ENCODE measurements around the gene KRT82. TPM values are rescaled to one million over a fixed set of nuclear protein-coding genes. Genes with fewer than 3 reads are reported as not detected.

The KRT82 gene
- total and polyA plus RNA-seq, 12 donors: not detected

DNA sequence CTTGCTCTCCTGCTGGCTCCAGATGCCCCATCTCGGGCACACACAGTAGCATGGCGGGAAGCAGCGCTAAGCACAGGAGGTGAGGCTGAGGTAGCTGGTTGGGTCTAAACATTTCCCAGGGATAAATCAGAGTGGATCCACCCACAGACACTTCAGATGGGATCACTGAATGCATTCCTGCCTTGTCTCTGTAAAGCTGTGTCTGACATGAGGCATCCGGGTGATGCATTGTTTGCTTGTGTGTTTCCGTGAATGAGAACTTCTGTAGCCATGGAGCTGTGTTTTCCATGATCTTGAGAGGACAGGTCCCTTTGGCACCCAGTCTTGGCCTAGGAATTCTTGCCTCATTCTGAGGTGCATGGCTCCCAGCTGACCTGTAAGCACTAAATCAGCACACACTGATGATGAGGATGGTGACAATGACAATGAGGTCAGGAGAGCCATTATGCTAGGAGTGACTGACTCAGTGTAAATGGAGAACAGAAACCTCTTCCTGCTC, 34.7 kb upstream of the KRT82 start:
- H3K9me3 ChIP-seq (replicated peaks in 1 of 3): no peaks in the 10 kb centered on the region
- TF ChIP-seq, protein P1, sequence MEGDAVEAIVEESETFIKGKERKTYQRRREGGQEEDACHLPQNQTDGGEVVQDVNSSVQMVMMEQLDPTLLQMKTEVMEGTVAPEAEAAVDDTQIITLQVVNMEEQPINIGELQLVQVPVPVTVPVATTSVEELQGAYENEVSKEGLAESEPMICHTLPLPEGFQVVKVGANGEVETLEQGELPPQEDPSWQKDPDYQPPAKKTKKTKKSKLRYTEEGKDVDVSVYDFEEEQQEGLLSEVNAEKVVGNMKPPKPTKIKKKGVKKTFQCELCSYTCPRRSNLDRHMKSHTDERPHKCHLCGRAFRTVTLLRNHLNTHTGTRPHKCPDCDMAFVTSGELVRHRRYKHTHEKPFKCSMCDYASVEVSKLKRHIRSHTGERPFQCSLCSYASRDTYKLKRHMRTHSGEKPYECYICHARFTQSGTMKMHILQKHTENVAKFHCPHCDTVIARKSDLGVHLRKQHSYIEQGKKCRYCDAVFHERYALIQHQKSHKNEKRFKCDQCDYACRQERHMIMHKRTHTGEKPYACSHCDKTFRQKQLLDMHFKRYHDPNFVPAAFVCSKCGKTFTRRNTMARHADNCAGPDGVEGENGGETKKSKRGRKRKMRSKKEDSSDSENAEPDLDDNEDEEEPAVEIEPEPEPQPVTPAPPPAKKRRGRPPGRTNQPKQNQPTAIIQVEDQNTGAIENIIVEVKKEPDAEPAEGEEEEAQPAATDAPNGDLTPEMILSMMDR (IDR thresholded peaks at IDR 0.05): no peak
- H3K4me1 ChIP-seq (replicated peaks in 1 of 2): no peaks in the 10 kb centered on the region
- H3K36me3 ChIP-seq (replicated peaks in 1 of 2): no peaks in the 10 kb centered on the region
- WGBS, 4 donors: 86 to 95% (median 90%) methylated on average over 5 of the region's 5 CpGs
- H3K27me3 ChIP-seq: no peaks in the 10 kb centered on the region
- H3K4me3 ChIP-seq: no peak overlapping the region
- H3K27ac ChIP-seq: no peak overlapping the region
- intact Hi-C loops (cut with DNase I): no loop called here
- DNase-seq: no peak

GRCh38 chr12:52439845-52440244, 33.7 kb upstream of the KRT82 start:
- no peak for DNase-seq
- no peaks in the 10 kb centered on the region for H3K36me3 ChIP-seq (replicated peaks in 1 of 2)
- WGBS, 4 donors: 63 to 84% (median 70%) methylated on average over 2 of the region's 2 CpGs
- intact Hi-C loops (cut with DNase I): no loop called here
- H3K9me3 ChIP-seq (replicated peaks in 1 of 3): no peaks in the 10 kb centered on the region
- TF ChIP-seq POLR2A (IDR thresholded peaks at IDR 0.05): no peak
- TF ChIP-seq, protein P1 (IDR thresholded peaks at IDR 0.05): no peak
- H3K27me3 ChIP-seq: no peaks in the 10 kb centered on the region
- H3K4me3 ChIP-seq: no peak overlapping the region
- H3K4me1 ChIP-seq (replicated peaks in 1 of 2): no peaks in the 10 kb centered on the region
- H3K27ac ChIP-seq: no peak overlapping the region

GRCh38 chr12:52439420-52439819, 33.3 kb upstream of the KRT82 start:
- no peaks in the 10 kb centered on the region for H3K4me1 ChIP-seq (replicated peaks in 1 of 2)
- no peak for TF ChIP-seq POLR2A (IDR thresholded peaks at IDR 0.05)
- TF ChIP-seq, protein P1 (IDR thresholded peaks at IDR 0.05): no peak
- H3K4me3 ChIP-seq: no peak overlapping the region
- intact Hi-C loops (cut with DNase I): no loop called here
- H3K27me3 ChIP-seq: no peaks in the 10 kb centered on the region
- H3K36me3 ChIP-seq (replicated peaks in 1 of 2): no peaks in the 10 kb centered on the region
- no peak for DNase-seq
- 65 to 79% (median 71%) methylated on average over 7 to 8 of the region's 8 CpGs for WGBS, 4 donors
- no peak overlapping the region for H3K27ac ChIP-seq
- H3K9me3 ChIP-seq (replicated peaks in 1 of 3): no peaks in the 10 kb centered on the region

DNA sequence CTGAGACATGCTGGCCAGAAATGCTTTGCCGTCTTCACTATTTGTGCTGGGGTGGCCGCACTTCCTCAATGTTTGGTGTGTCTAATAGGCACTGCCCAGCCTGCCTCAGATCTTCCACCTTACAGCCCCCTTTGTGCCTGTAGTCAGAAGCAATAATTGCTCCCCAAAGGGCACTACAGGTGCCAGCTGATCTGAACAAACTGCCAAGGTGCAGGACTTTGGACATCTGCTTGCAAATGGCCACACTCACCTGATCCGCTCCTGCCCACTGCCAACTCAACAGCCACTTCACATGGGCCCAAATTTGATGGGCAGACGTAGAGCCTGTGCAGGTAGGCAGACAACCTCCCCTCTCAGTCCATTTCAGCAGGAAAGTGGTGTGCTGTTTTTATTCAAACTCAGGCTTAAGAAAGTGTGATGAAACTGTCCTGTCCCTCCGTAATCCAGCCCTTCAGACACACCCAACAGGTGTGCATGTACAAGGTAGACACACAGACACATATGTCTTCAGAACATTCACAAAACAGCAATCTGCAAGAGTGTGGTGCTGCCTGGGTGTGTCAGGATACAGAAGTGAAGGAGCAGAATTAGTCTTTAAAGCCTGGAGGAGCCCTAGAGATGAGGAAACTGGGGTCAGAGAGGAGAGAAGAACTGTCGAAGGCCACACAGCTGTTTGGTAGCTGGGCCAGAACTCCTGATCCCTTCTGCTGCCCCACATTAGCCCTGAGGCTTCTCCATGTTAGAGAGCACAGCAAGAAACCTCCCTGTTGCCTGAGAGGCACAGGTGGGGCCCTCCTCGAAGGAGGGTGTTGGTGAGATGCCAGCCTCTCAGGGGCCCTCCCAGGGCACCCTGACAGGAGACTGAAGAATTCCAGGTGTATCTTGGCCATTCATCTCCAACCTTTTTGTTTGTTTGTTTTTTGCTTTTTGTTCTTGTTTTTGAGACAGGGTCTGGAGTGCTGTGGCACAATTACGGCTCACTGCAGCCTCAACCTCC, 32.5 kb upstream of the KRT82 start:
- H3K36me3 ChIP-seq (replicated peaks in 1 of 2): no peaks in the 10 kb centered on the region
- intact Hi-C loops (cut with DNase I): no loop called here
- 81 to 89% (median 86%) methylated on average over 6 to 8 of the region's 8 CpGs for WGBS, 4 donors
- H3K9me3 ChIP-seq (replicated peaks in 1 of 3): no peaks in the 10 kb centered on the region
- H3K27ac ChIP-seq: no peak overlapping the region
- no peak for DNase-seq
- H3K4me1 ChIP-seq (replicated peaks in 1 of 2): no peaks in the 10 kb centered on the region
- H3K27me3 ChIP-seq: no peaks in the 10 kb centered on the region
- no peak overlapping the region for H3K4me3 ChIP-seq
- TF ChIP-seq, protein P1 (IDR thresholded peaks at IDR 0.05): no peak
- no peak for TF ChIP-seq POLR2A (IDR thresholded peaks at IDR 0.05)

Measured in adrenal gland (tissue), 12 donors.